Thymus (tissue), 11 donors: ENCODE measurements around the gene KCNK10. TPM values are rescaled to one million over a fixed set of nuclear protein-coding genes. Genes with fewer than 3 reads are reported as not detected.

ENCODE experiments used
- DNase-seq, 9 donors: peaks; one replicate each; pipeline ENCODE4 v3.0.0-alpha.2; 2013; ENCODE audit warnings: low spot score in 9 of 9, low read depth in 6 of 9, missing footprints in 1 of 9
- H3K27ac ChIP-seq, 2 donors: one replicate each; pipeline ENCODE4 v1.5.1; 2013; ENCODE audit warnings: control low read depth in 1 of 2, low read depth in 1 of 2, low read length in 1 of 2, mild to moderate bottlenecking in 1 of 2, moderate library complexity in 1 of 2
- H3K27me3 ChIP-seq, 2 donors: one replicate each; pipeline ENCODE4 v1.5.1; 2013; ENCODE audit warnings: low read length in 1 of 2; ENCODE audit not compliant: control insufficient read depth in 2 of 2, insufficient read depth in 1 of 2
- H3K36me3 ChIP-seq, 2 donors: one replicate each; pipeline ENCODE4 v1.5.1; 2013; ENCODE audit warnings: low read length in 1 of 2, mild to moderate bottlenecking in 1 of 2, moderate library complexity in 1 of 2; ENCODE audit not compliant: control insufficient read depth in 2 of 2, insufficient read depth in 2 of 2
- H3K4me1 ChIP-seq, 2 donors: one replicate each; pipeline ENCODE4 v1.5.1; 2013; ENCODE audit warnings: low read length in 2 of 2; ENCODE audit not compliant: control insufficient read depth in 2 of 2, insufficient read depth in 2 of 2
- H3K4me3 ChIP-seq, 2 donors: one replicate each; pipeline ENCODE4 v1.5.1; 2013; ENCODE audit warnings: low read length in 2 of 2, control low read depth in 1 of 2, mild to moderate bottlenecking in 1 of 2
- H3K9me3 ChIP-seq, 2 donors: one replicate each; pipeline ENCODE4 v1.5.1; 2013; ENCODE audit warnings: low read length in 1 of 2, mild to moderate bottlenecking in 1 of 2; ENCODE audit not compliant: control insufficient read depth in 2 of 2, insufficient read depth in 1 of 2
- WGBS: extraction: QIAGEN DNeasy Blood & Tissue Kit; methylation state at CpG from one replicate; pipeline ENCODE4 v1.1.7; 2013; 5-methylcytosine and 5-hydroxymethylcytosine counted together
- polyA plus RNA-seq: library from polyadenylated mRNA; stranded (reverse); fragments of 200-250 nt; gene quantifications from one replicate; pipeline ENCODE4 v1.2.3, GENCODE V29; 2013
- total RNA-seq: library from RNA; stranded (reverse); fragments of 120-200 nt; gene quantifications from one replicate; pipeline ENCODE4 v1.2.4, GENCODE V29; 2013
- donor health status: healthy.

KCNK10 gene
- total and polyA plus RNA-seq, 2 donors, result 0.02 to 0.09 TPM

- WGBS, result 89% methylated on average over 2 of the region's 2 CpGs
These were observed 179.3 kb downstream of the KCNK10 start for GRCh38 chr14:88143810-88144209.

GRCh38 chr14:88142997-88143396 lies 180.1 kb downstream of the KCNK10 start:
- Histone ChIP-seq H3K4me3 (no peak overlapping the region), H3K36me3 (no peaks in the 10 kb centered on the region), H3K27me3 (no peaks in the 10 kb centered on the region), H3K4me1 (no peaks in the 10 kb centered on the region), H3K9me3 (peaks cover 1 to 12% of the 10 kb centered on the region in 2 donors), H3K27ac (no peak overlapping the region)
- DNase-seq, result no peak
- 87% methylated on average over 7 of the region's 7 CpGs for WGBS

More at GRCh38 chr14:88143810-88144209, 179.3 kb downstream of the KCNK10 start:
- Histone ChIP-seq H3K4me3 (no peak overlapping the region), H3K27ac (no peak overlapping the region), H3K27me3 (no peaks in the 10 kb centered on the region), H3K4me1 (no peaks in the 10 kb centered on the region), H3K36me3 (no peaks in the 10 kb centered on the region), H3K9me3 (peaks cover 1 to 12% of the 10 kb centered on the region in 2 donors)
- no peak for DNase-seq

GRCh38 chr14:88140874-88141273 lies 182.2 kb downstream of the KCNK10 start:
- DNase-seq, result no peak
- H3K36me3 ChIP-seq, result no peaks in the 10 kb centered on the region
- H3K9me3 ChIP-seq, result no peaks in the 10 kb centered on the region
- WGBS, result 86% methylated on average over 3 of the region's 3 CpGs
- H3K4me3 ChIP-seq, result no peak overlapping the region
- no peaks in the 10 kb centered on the region for H3K27me3 ChIP-seq
- no peaks in the 10 kb centered on the region for H3K4me1 ChIP-seq
- H3K27ac ChIP-seq, result no peak overlapping the region

- Histone ChIP-seq H3K36me3 (no peaks in the 10 kb centered on the region), H3K27me3 (no peaks in the 10 kb centered on the region), H3K4me1 (no peaks in the 10 kb centered on the region), H3K27ac (no peak overlapping the region), H3K9me3 (no peaks in the 10 kb centered on the region), H3K4me3 (no peak overlapping the region)
- WGBS, result 85% methylated on average over 1 of the region's 1 CpG
- no peak for DNase-seq
These were observed 185.7 kb downstream of the KCNK10 start for GRCh38 chr14:88137327-88137726.

Other genes with a start within 250 kb of the KCNK10 start
- gene SPATA7, start 62.4 kb upstream of the KCNK10 start, total RNA-seq, result 7.2 TPM
- 8.4 TPM for gene SPATA7, start 62.4 kb upstream of the KCNK10 start, polyA plus RNA-seq
- 0.99 TPM for gene PTPN21, start 231.7 kb upstream of the KCNK10 start, total RNA-seq
- 3.5 TPM for gene PTPN21, start 231.7 kb upstream of the KCNK10 start, polyA plus RNA-seq
- 43.0 TPM for gene ZC3H14, start 239.8 kb upstream of the KCNK10 start, total RNA-seq
- 26.1 TPM for gene ZC3H14, start 239.8 kb upstream of the KCNK10 start, polyA plus RNA-seq